HCT116 (cell line): ENCODE results near the gene DNLZ. TPM values are rescaled to one million over a fixed set of nuclear protein-coding genes. Genes with fewer than 3 reads are reported as not detected.

Source experiments
- ATAC-seq: fragments of 200-7000 bp; cut with Tn5 transposase; 2 replicates; pipeline ENCODE4 v1.9.1; 2020; ENCODE audit warnings: mild to moderate bottlenecking, moderate library complexity
- Bru-seq: library from RNA; stranded (reverse); fragments of 400-500 nt; gene quantifications from one replicate; lab custom pipeline; 2021; lab: Mats Ljungman, UMichigan
- BruChase-seq, 2 experiments: library from RNA; stranded (reverse); fragments of 400-500 nt; gene quantifications; one replicate each; lab custom pipeline; 2021; lab: Mats Ljungman, UMichigan
- BruUV-seq: library from RNA; stranded (reverse); fragments of 400-500 nt; replicated peaks from 2 replicates; lab custom pipeline; 2021; lab: Mats Ljungman, UMichigan
- CTCF ChIA-PET: fragments of 300-600 bp; sonication (Branson Sonifier 250); formaldehyde crosslinking; loops from one replicate; lab custom pipeline; 2021; ENCODE audit warnings: antibody characterized with exemption; lab: Charles Lee
- POLR2A ChIA-PET: fragments of 300-600, 350-600 bp; sonication (Branson Sonifier 250); formaldehyde crosslinking; loops from one replicate; lab custom pipeline; 2021; ENCODE audit warnings: antibody characterized with exemption; lab: Charles Lee
- RAD21 ChIA-PET, 2 experiments: fragments of 300-600 bp; sonication (Branson Sonifier 250); formaldehyde crosslinking; loops; one replicate each; lab custom pipeline; 2023; ENCODE audit warnings: low total read pairs in 2 of 2; ENCODE audit not compliant: uncharacterized antibody in 2 of 2, unreplicated experiment in 2 of 2, low non-redundant PET in 1 of 2; lab: Charles Lee
- DNase-seq: peaks from one replicate; pipeline ENCODE4 v3.0.0-alpha.2; 2010; ENCODE audit warnings: low read depth, low spot score
- H2AFZ ChIP-seq: fragments of 200-600 bp; shearing (Covaris generic), sonication (generic); 2 replicates; pipeline ENCODE4 v1.6.1; 2017; ENCODE audit warnings: low read depth, mixed run types, mixed read lengths, antibody characterized with exemption, low read length; ENCODE audit not compliant: poor library complexity, severe bottlenecking
- H3K27ac ChIP-seq: 2 replicates; pipeline ENCODE4 v1.5.1; 2012; ENCODE audit warnings: low read depth, low read length
- H3K27me3 ChIP-seq: fragments of 200-600 bp; sonication (generic); 2 replicates; pipeline ENCODE4 v1.6.1; 2016; ENCODE audit warnings: mixed run types, low read length, mixed read lengths; ENCODE audit not compliant: insufficient read depth
- H3K36me3 ChIP-seq, 2 experiments: fragments of 200-500 bp in 1 of 2; fragments of 200-600 bp in 1 of 2; sonication (Bioruptor generic) in 1 of 2; sonication (generic) in 1 of 2; 2 replicates each; pipeline versions ENCODE4 v1.5.1 to v1.6.1; 2014 to 2016; ENCODE audit warnings: low read length in 2 of 2, inconsistent platforms in 1 of 2, mixed read lengths in 1 of 2, mixed run types in 1 of 2; ENCODE audit not compliant: insufficient read depth in 2 of 2, control insufficient read depth in 1 of 2
- H3K4me1 ChIP-seq, 2 experiments: fragments of 200-600 bp in 1 of 2; sonication (generic) in 1 of 2; 2 replicates each; pipeline versions ENCODE4 v1.5.1 to v1.6.1; 2012 to 2017; ENCODE audit warnings: low read length in 2 of 2, inconsistent platforms in 1 of 2, mild to moderate bottlenecking in 1 of 2, mixed read lengths in 1 of 2, mixed run types in 1 of 2, moderate library complexity in 1 of 2; ENCODE audit not compliant: insufficient read depth in 2 of 2, control insufficient read depth in 1 of 2
- H3K4me2 ChIP-seq: fragments of 200-600 bp; sonication (generic); 2 replicates; pipeline ENCODE4 v1.6.1; 2017; ENCODE audit warnings: mixed run types, low read length, mixed read lengths
- H3K4me3 ChIP-seq, 2 experiments: fragments of 200-600 bp in 1 of 2; sonication (generic) in 1 of 2; replicated peaks in 1 of 2; 2 replicates each; pipeline ENCODE4 v1.5.1; 2011 to 2016; ENCODE audit warnings: low read length in 2 of 2, control low read depth in 1 of 2, low read depth in 1 of 2, mild to moderate bottlenecking in 1 of 2, mixed read lengths in 1 of 2, mixed run types in 1 of 2
- H3K79me2 ChIP-seq: fragments of 200-600 bp; sonication (generic); 2 replicates; pipeline ENCODE4 v1.6.1; 2017; ENCODE audit warnings: mild to moderate bottlenecking, mixed run types, low read length, moderate library complexity, mixed read lengths; ENCODE audit not compliant: insufficient read depth
- H3K9ac ChIP-seq: fragments of 200-600 bp; sonication (generic); 2 replicates; pipeline ENCODE4 v1.6.1; 2016; ENCODE audit warnings: low read length, mixed read lengths
- H3K9me2 ChIP-seq: fragments of 200-600 bp; sonication (generic), shearing (Covaris generic); 2 replicates; pipeline ENCODE4 v1.6.1; 2017; ENCODE audit warnings: mixed run types, mild to moderate bottlenecking, moderate library complexity; ENCODE audit not compliant: insufficient read depth
- H3K9me3 ChIP-seq, 2 experiments: fragments of 200-500 bp in 1 of 2; fragments of 200-600 bp in 1 of 2; sonication (Bioruptor generic) in 1 of 2; sonication (generic) in 1 of 2; 2 replicates each; pipeline ENCODE4 v1.6.1; 2014 to 2017; ENCODE audit warnings: low read length in 2 of 2, mixed read lengths in 2 of 2, inconsistent platforms in 1 of 2, low read depth in 1 of 2, mild to moderate bottlenecking in 1 of 2, mixed run types in 1 of 2, moderate library complexity in 1 of 2; ENCODE audit not compliant: control insufficient read depth in 1 of 2, insufficient read depth in 1 of 2
- H4K20me1 ChIP-seq: fragments of 200-600 bp; sonication (generic), shearing (Covaris generic); 2 replicates; pipeline ENCODE4 v1.6.1; 2017; ENCODE audit warnings: mixed run types, mild to moderate bottlenecking, moderate library complexity; ENCODE audit not compliant: insufficient read depth
- CBX3 ChIP-seq: IDR thresholded peaks from 2 replicates; pipeline ENCODE4 v1.6.1; 2012; ENCODE audit warnings: low read depth
- CEBPB ChIP-seq: IDR thresholded peaks from 2 replicates; pipeline ENCODE4 v1.6.1; 2012; ENCODE audit warnings: low read depth
- CTCF ChIP-seq, 3 experiments: fragments of 200-600 bp in 1 of 3; sonication (generic) in 1 of 3; IDR thresholded peaks in 2 of 3; conservative IDR thresholded peaks in 1 of 3; 2 replicates each; pipeline ENCODE4 v1.5.1; 2012 to 2017; ENCODE audit warnings: low read depth in 2 of 3, low read length in 2 of 3, antibody characterized with exemption in 1 of 3, borderline replicate concordance in 1 of 3, control low read depth in 1 of 3, mild to moderate bottlenecking in 1 of 3, mixed read lengths in 1 of 3, mixed run types in 1 of 3, moderate library complexity in 1 of 3; ENCODE audit not compliant: insufficient read depth in 1 of 3
- ELF1 ChIP-seq: IDR thresholded peaks from 2 replicates; pipeline ENCODE4 v1.6.1; 2012; ENCODE audit warnings: low read depth, borderline replicate concordance
- EZH2phosphoT487 ChIP-seq: fragments of 200-600 bp; IDR thresholded peaks from 2 replicates; pipeline ENCODE4 v1.6.1; 2018; ENCODE audit warnings: antibody characterized with exemption, borderline replicate concordance
- JUND ChIP-seq: IDR thresholded peaks from 2 replicates; pipeline ENCODE4 v1.6.1; 2012
- MAX ChIP-seq: IDR thresholded peaks from 2 replicates; pipeline ENCODE4 v1.6.1; 2012
- POLR2A ChIP-seq: IDR thresholded peaks from 2 replicates; pipeline ENCODE4 v1.7.0; 2011; ENCODE audit warnings: borderline replicate concordance; ENCODE audit not compliant: insufficient read depth, insufficient read length; ENCODE audit errors: extremely low read depth
- POLR2AphosphoS5 ChIP-seq: IDR thresholded peaks from 2 replicates; pipeline ENCODE4 v1.6.1; 2011; ENCODE audit warnings: mild to moderate bottlenecking, low read depth, low read length, moderate library complexity
- REST ChIP-seq: IDR thresholded peaks from 2 replicates; pipeline ENCODE4 v1.6.1; 2012; ENCODE audit warnings: low read depth
- SP1 ChIP-seq: IDR thresholded peaks from 2 replicates; pipeline ENCODE4 v1.6.1; 2012; ENCODE audit warnings: low read depth
- YY1 ChIP-seq: IDR thresholded peaks from 2 replicates; pipeline ENCODE4 v1.6.1; 2011; ENCODE audit warnings: low read length, low read depth, moderate library complexity, mild to moderate bottlenecking; ENCODE audit not compliant: insufficient replicate concordance; ENCODE audit errors: extremely low read depth
- ZBTB33 ChIP-seq: IDR thresholded peaks from 2 replicates; pipeline ENCODE4 v1.6.1; 2011; ENCODE audit warnings: mild to moderate bottlenecking, low read length, moderate library complexity; ENCODE audit not compliant: insufficient replicate concordance; ENCODE audit errors: extremely low read depth
- ZFX ChIP-seq: fragments of 450-650 bp; IDR thresholded peaks from 2 replicates; pipeline ENCODE4 v1.6.1; 2017
- intact Hi-C: fragments of 100-400 bp; cut with micrococcal nuclease; formaldehyde crosslinking; loops from 2 replicates; pipeline ENCODE4 v1.10.0; 2022
- long read RNA-seq: library from polyadenylated mRNA; unstranded; transcript quantifications from one replicate; pipeline ENCODE4 v2.0.0, GENCODE V29; 2021; ENCODE audit not compliant: unreplicated experiment
- polyA plus RNA-seq: library from polyadenylated mRNA; unstranded; fragments of >200 nt; gene quantifications from 2 replicates; pipeline ENCODE4 v1.2.1, GENCODE V29; 2012; ENCODE audit warnings: missing spikeins
- total RNA-seq: library from RNA; stranded (reverse); gene quantifications from one replicate; pipeline ENCODE4 v1.2.1, GENCODE V29; 2021; ENCODE audit not compliant: unreplicated experiment

The DNLZ gene
- total RNA-seq (21.9 TPM), Bru-seq, nascent RNA (percentile 40 among the genes with signal in this experiment), BruChase-seq, experiment 1, labeled RNA remaining after a 6-hour chase (percentile 53 among the genes with signal in this experiment), BruChase-seq, experiment 2, labeled RNA remaining after a 2-hour chase (percentile 39 among the genes with signal in this experiment)
- polyA plus RNA-seq = 15.6 and 15.7 TPM in 2 replicates
- long read RNA-seq, transcript DNLZ-201 (3 exons, 724 nt) = major isoform, 11 of 12 reads
- long read RNA-seq, partial matches to known transcripts = 1 of 12 reads
- long read RNA-seq, other reads (novel, unspliced or antisense) = 0 of 12 reads

- TF ChIP-seq REST = no peak
- TF ChIP-seq JUND = no peak
- no peak for TF ChIP-seq ELF1
- no peak for TF ChIP-seq EZH2phosphoT487
- peak; percentile 91; the same call in 1 of the 2 replicates for TF ChIP-seq ZFX
- peak; percentile 89 for TF ChIP-seq POLR2AphosphoS5
- peak; percentile 98 for TF ChIP-seq YY1
- TF ChIP-seq POLR2A = peak; percentile 74
- no peak for TF ChIP-seq SP1
- TF ChIP-seq CBX3 = no peak
- no peak for TF ChIP-seq ZBTB33
- no peak for TF ChIP-seq CEBPB
- TF ChIP-seq MAX = no peak
- peak in 2 of 3 experiments; percentile 77 to 89; a peak in 4 of 6 replicates for TF ChIP-seq CTCF (IDR thresholded peaks at IDR 0.05 in 2 of 3, conservative IDR thresholded peaks at IDR 0.05 in 1 of 3; ENCODE audit: borderline replicate concordance in 1 of 3, insufficient read depth in 1 of 3, low read depth in 2 of 3, low read length in 2 of 3)
- ChIA-PET CTCF (interaction anchor here (0.6 to 2.4 kb wide), 17 partner anchors 8 to 330 kb away, joined by 3 to 15 read pairs (median 3); partner anchors contain the start of genes ENTR1 and PMPCA), RAD21 (interaction anchor here (0.6 to 1.3 kb wide), 3 partner anchors 17 to 39 kb away, joined by 6 to 9 read pairs (median 6); no protein-coding TSS in a partner anchor), POLR2A (interaction anchor here (0.9 to 1.7 kb wide), 3 partner anchors 9 to 38 kb away, joined by 3 to 8 read pairs (median 5); no protein-coding TSS in a partner anchor)
- peak within 1 kb of the TSS; percentile 91 for H3K9ac ChIP-seq
- BruUV-seq = no TSS peak
- peaks cover 10 to 16% of the 10 kb centered on the region in 2 experiments for H3K4me1 ChIP-seq
- H3K36me3 ChIP-seq = no peaks in the 10 kb centered on the region
- DNase-seq (peak; percentile 91), ATAC-seq (peak; percentile 89)
- no peaks in the 10 kb centered on the region for H3K79me2 ChIP-seq
- no peaks in the 10 kb centered on the region for H4K20me1 ChIP-seq
- intact Hi-C loops = no loop called here
- peak within 1 kb of the TSS; percentile 98 for H3K27ac ChIP-seq
- peak within 1 kb of the TSS; percentile 88 for H3K4me2 ChIP-seq
- no peaks in the 10 kb centered on the region for H3K9me2 ChIP-seq
- H3K27me3 ChIP-seq = no peaks in the 10 kb centered on the region
- no peak within 1 kb of the TSS for H2AFZ ChIP-seq
- H3K4me3 ChIP-seq = peak within 1 kb of the TSS; percentile 65 to 81
- no peaks in the 10 kb centered on the region for H3K9me3 ChIP-seq
Observed at GRCh38 chr9:136363106-136363948, at the start of gene DNLZ. Gene DNLZ, minus strand, starts transcription at chr9:136363744. Its CDS starts 30 bp downstream, at chr9:136363714.
